GM12878 (cell line): ENCODE measurements around the gene ACSM6. TPM values are rescaled to one million over a fixed set of nuclear protein-coding genes. Genes with fewer than 3 reads are reported as not detected.

ENCODE experiments used
- polyA plus RNA-seq, 11 experiments: library from polyadenylated mRNA; depleted of rRNA in 4 of 11; unstranded in 6 of 11; stranded (reverse) in 5 of 11; fragments of >200 nt; fragmentation: Nextera tagmentation in 4 of 11; fragmentation: Illumina TruSeq in 1 of 11; extraction: Ambion mirVana in 4 of 11; extraction: Trizol in 1 of 11; gene quantifications; 1 replicate in 1 of 11; 2 replicates in 10 of 11; pipeline versions ENCODE4 v1.2.1 to v1.2.3, GENCODE V29; 2011 to 2016; ENCODE audit warnings: inconsistent platforms in 2 of 11, missing spikeins in 2 of 11, low read depth in 1 of 11
- small RNA-seq: library from RNA; depleted of rRNA; stranded (forward); fragments of <200 nt; gene quantifications from one replicate; pipeline ENCODE3, GENCODE V24; 2014
- total RNA-seq, 4 experiments: library from RNA; depleted of rRNA in 3 of 4; stranded (reverse); fragments of >200 nt in 3 of 4; fragmentation: Illumina TruSeq in 1 of 4; extraction: Trizol in 1 of 4; gene quantifications; 2 replicates each; pipeline versions ENCODE4 v1.2.1 to v1.2.3, GENCODE V29; 2013 to 2021

The ACSM6 gene
- total and polyA plus RNA-seq, 10 of the 15 experiments (the other 5 are each of a cell fraction or from before 2014, with no cell fraction given): 0.06 to 0.21 (median 0.20) TPM; not detected in 7

Small RNA genes within 50 kb of the gene (small RNA-seq; reads per million reads assigned to genes)
- gene AL157834.3: not detected

Other genes starting within 250 kb of the ACSM6 start
- 0.38 and 0.40 TPM in 2 replicates for gene CYP2C8, start 124.7 kb upstream of the ACSM6 start, total RNA-seq (2014; rRNA removed)
- gene CYP2C8, start 124.7 kb upstream of the ACSM6 start, total RNA-seq (2014; rRNA removed; fragmentation: Illumina TruSeq; extraction: Trizol): 0.18 and 0.36 TPM in 2 replicates
- 0.58 and 0.82 TPM in 2 replicates for gene CYP2C8, start 124.7 kb upstream of the ACSM6 start, total RNA-seq (2021)
- gene CYP2C8, start 124.7 kb upstream of the ACSM6 start, polyA plus RNA-seq (2011; rRNA removed): 0.13 and 0.18 TPM in 2 replicates
- 0.36 and 0.51 TPM in 2 replicates for gene CYP2C8, start 124.7 kb upstream of the ACSM6 start, polyA plus RNA-seq (2014; fragmentation: Illumina TruSeq; extraction: Trizol)
- under 1 TPM; 0.10 to 0.13 TPM for gene CYP2C8, start 124.7 kb upstream of the ACSM6 start, polyA plus RNA-seq (2014; fragmentation: Nextera tagmentation; extraction: Ambion mirVana)
- gene CYP2C8, start 124.7 kb upstream of the ACSM6 start, polyA plus RNA-seq (2014; rRNA removed): 0.36 and 0.41 TPM in 2 replicates
- not detected for gene CYP2C8, start 124.7 kb upstream of the ACSM6 start, polyA plus RNA-seq (2016; fragmentation: Nextera tagmentation; extraction: Ambion mirVana)
- 86.5 and 95.7 TPM in 2 replicates for gene PDLIM1, start 96.8 kb downstream of the ACSM6 start, total RNA-seq (2014; rRNA removed)
- 204 and 212 TPM in 2 replicates for gene PDLIM1, start 96.8 kb downstream of the ACSM6 start, total RNA-seq (2014; rRNA removed; fragmentation: Illumina TruSeq; extraction: Trizol)
- gene PDLIM1, start 96.8 kb downstream of the ACSM6 start, total RNA-seq (2021): 527 and 530 TPM in 2 replicates
- 133 and 220 TPM in 2 replicates for gene PDLIM1, start 96.8 kb downstream of the ACSM6 start, polyA plus RNA-seq (2011; rRNA removed)
- gene PDLIM1, start 96.8 kb downstream of the ACSM6 start, polyA plus RNA-seq (2014; fragmentation: Illumina TruSeq; extraction: Trizol): 688 and 698 TPM in 2 replicates
- 100 to 1,000 TPM; 133 to 338 TPM for gene PDLIM1, start 96.8 kb downstream of the ACSM6 start, polyA plus RNA-seq (2014; fragmentation: Nextera tagmentation; extraction: Ambion mirVana)
- gene PDLIM1, start 96.8 kb downstream of the ACSM6 start, polyA plus RNA-seq (2014; rRNA removed): 280 and 305 TPM in 2 replicates
- 100 to 1,000 TPM; 689 to 714 TPM for gene PDLIM1, start 96.8 kb downstream of the ACSM6 start, polyA plus RNA-seq (2016; fragmentation: Nextera tagmentation; extraction: Ambion mirVana)